ENCODE measurements around the gene PLA2G4A. TPM values are rescaled to one million over a fixed set of nuclear protein-coding genes. Genes with fewer than 3 reads are reported as not detected.

The PLA2G4A gene
- total RNA-seq, 2 experiments from 2014 or later = 0.13 to 0.20 TPM

GRCh38 chr1:186841599-186841998 is 12.8 kb downstream of the PLA2G4A start:
- no peak overlapping the region for H3K27ac Mint-ChIP-seq
- H3K4me3 Mint-ChIP-seq = no peak overlapping the region
- POLR2A ChIA-PET = no interaction called here
- H3K27me3 Mint-ChIP-seq = no peaks in the 10 kb centered on the region
- CTCF ChIA-PET = interaction anchor here (0.7 kb wide), 1 partner anchor 290 kb away, joined by 3 read pairs; no protein-coding TSS in a partner anchor
- no peaks in the 10 kb centered on the region for H3K4me1 Mint-ChIP-seq
- H3K9me3 Mint-ChIP-seq = no peaks in the 10 kb centered on the region
- no peak for DNase-seq
- no peaks in the 10 kb centered on the region for H3K36me3 Mint-ChIP-seq (ENCODE audit: low read depth)

DNA sequence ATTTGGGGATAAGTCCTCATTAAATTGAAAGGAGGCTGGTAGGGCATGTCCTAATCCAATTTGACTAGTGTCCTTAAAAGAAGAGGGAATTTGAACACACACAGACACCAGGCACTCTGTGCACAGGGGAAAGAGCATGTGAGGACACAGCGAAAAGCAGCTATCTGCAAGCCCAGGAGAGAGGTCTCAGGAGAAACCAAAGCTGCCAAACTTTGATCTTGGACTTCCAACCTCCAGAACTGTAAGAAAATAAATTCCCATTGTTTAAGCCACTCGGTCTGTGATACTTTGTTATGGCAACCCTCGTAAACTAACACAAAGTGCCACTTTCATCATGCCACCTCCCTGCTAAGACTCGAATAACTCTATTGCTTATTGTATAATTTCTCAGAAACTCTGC is 13.8 kb downstream of the PLA2G4A start:
- no peaks in the 10 kb centered on the region for H3K36me3 Mint-ChIP-seq (ENCODE audit: low read depth)
- H3K9me3 Mint-ChIP-seq = no peaks in the 10 kb centered on the region
- H3K4me1 Mint-ChIP-seq = no peaks in the 10 kb centered on the region
- CTCF ChIA-PET = no interaction called here
- H3K27me3 Mint-ChIP-seq = no peaks in the 10 kb centered on the region
- no peak for DNase-seq
- POLR2A ChIA-PET = no interaction called here
- no peak overlapping the region for H3K4me3 Mint-ChIP-seq
- no peak overlapping the region for H3K27ac Mint-ChIP-seq

GRCh38 chr1:186843226-186843625 is 14.5 kb downstream of the PLA2G4A start:
- POLR2A ChIA-PET = no interaction called here
- no peak overlapping the region for H3K4me3 Mint-ChIP-seq
- H3K9me3 Mint-ChIP-seq = no peaks in the 10 kb centered on the region
- H3K27me3 Mint-ChIP-seq = no peaks in the 10 kb centered on the region
- DNase-seq = no peak
- H3K36me3 Mint-ChIP-seq (ENCODE audit: low read depth) = no peaks in the 10 kb centered on the region
- CTCF ChIA-PET = no interaction called here
- no peak overlapping the region for H3K27ac Mint-ChIP-seq
- H3K4me1 Mint-ChIP-seq = no peaks in the 10 kb centered on the region

DNA sequence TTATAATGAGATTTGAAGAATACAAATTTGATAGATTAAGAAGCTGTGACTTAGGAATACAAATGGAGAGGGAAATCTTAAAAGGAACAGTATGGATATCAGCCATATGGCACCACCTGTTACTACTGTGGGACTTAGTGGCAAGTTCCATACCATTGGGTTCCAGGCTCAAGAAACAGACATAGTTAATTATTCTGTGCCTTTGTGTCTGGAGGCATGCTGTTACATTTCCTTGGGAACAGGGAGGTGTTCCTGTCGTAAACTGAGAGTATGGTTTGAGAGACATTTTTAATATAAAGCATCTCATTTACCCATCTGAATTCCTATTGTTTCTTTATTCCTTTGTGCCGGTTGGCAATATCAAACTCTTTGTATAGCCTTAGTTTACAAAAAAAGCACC is 15.2 kb downstream of the PLA2G4A start:
- H3K4me3 Mint-ChIP-seq = no peak overlapping the region
- POLR2A ChIA-PET = no interaction called here

DNA sequence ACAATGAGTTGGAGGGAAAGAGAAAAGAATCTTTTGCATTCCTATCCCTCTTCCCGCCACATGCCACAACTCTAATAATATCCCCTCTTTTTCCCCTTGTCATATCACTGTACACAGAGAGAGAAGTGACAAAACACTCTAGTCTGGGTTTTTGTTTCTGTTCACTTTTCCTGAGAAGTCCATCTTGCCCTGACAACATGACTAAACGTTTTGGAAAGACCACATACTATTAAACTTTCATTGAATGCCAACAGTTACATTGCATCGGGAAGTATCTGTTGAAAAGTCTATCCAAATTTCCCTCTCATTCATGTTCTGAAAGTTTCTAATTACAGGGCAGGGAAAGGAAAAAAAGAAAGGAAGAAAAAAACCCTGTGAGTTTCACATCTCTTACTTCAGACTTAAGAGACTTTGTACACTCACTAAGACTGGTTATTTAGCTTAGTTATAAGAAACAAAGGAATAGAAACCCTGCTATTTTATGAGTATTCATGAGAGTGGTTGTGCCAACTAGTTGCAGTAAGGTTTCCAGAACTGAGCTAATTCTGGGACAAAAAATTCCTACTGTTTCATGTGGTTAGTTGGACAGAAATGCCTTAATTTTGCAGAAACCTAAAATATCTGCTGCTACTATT is 16.9 kb downstream of the PLA2G4A start:
- no peaks in the 10 kb centered on the region for H3K27me3 Mint-ChIP-seq
- POLR2A ChIA-PET = no interaction called here
- CTCF ChIA-PET = no interaction called here

More for the DNA sequence above, 15.2 kb downstream of the PLA2G4A start:
- Mint-ChIP-seq H3K9me3 (no peaks in the 10 kb centered on the region), H3K27me3 (no peaks in the 10 kb centered on the region), H3K4me1 (no peaks in the 10 kb centered on the region), H3K27ac (no peak overlapping the region), H3K36me3 (ENCODE audit: low read depth) (no peaks in the 10 kb centered on the region)
- CTCF ChIA-PET = no interaction called here
- DNase-seq = no peak

GRCh38 chr1:186848509-186849130 is 19.9 kb downstream of the PLA2G4A start:
- Mint-ChIP-seq H3K36me3 (ENCODE audit: low read depth) (no peaks in the 10 kb centered on the region), H3K27ac (no peak overlapping the region), H3K4me1 (no peaks in the 10 kb centered on the region), H3K27me3 (no peaks in the 10 kb centered on the region), H3K9me3 (no peaks in the 10 kb centered on the region), H3K4me3 (no peak overlapping the region)
- CTCF ChIA-PET = no interaction called here
- no peak for DNase-seq
- POLR2A ChIA-PET = no interaction called here

More for the DNA sequence above, 16.9 kb downstream of the PLA2G4A start:
- no peaks in the 10 kb centered on the region for H3K9me3 Mint-ChIP-seq
- H3K4me3 Mint-ChIP-seq = no peak overlapping the region
- DNase-seq = no peak
- H3K36me3 Mint-ChIP-seq (ENCODE audit: low read depth) = no peaks in the 10 kb centered on the region
- H3K27ac Mint-ChIP-seq = no peak overlapping the region
- H3K4me1 Mint-ChIP-seq = no peaks in the 10 kb centered on the region

DNA sequence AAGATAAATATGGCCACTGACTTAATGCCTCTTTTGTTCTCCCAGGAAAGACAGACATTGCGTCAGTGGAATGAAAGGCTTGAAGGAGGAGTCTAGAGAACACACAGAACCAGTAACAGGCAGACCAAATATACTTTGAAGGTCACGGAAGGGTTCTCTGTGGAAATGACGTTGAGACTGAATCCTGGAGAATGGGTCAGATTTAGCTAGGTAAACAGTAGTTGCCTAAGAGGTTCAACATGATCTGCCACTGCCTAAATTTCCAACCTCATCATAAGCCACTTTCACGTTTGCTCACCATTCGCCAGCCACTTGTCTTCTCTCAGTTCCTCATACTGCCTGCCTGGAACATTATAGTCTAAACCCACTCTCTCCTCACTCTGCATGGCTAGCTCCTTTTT is 20.5 kb downstream of the PLA2G4A start:
- no peak for DNase-seq
- Mint-ChIP-seq H3K27me3 (no peaks in the 10 kb centered on the region), H3K4me1 (no peaks in the 10 kb centered on the region), H3K4me3 (no peak overlapping the region), H3K36me3 (ENCODE audit: low read depth) (no peaks in the 10 kb centered on the region), H3K9me3 (no peaks in the 10 kb centered on the region), H3K27ac (no peak overlapping the region)
- ChIA-PET POLR2A (no interaction called here), CTCF (no interaction called here)

DNA sequence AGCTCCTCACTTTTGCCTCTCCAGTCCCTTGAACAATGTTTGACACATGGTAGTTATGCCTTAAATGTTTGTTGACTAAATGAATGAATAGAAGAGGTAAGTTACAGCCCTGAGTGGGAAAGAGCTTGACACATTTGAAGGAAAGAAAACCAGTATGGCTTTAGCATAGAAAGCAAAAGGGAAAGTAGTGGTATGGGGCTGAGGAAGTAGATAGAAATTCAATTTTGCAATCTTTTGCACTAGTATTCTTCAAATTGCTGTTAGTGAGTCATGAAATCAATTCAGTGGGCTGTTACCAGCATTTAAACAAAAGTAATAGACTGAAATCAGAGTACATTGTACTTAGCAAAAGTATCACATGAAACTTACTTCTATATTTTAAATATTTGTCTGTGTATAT is 21.1 kb downstream of the PLA2G4A start:
- no peak overlapping the region for H3K27ac Mint-ChIP-seq
- no peak overlapping the region for H3K4me3 Mint-ChIP-seq
- no peaks in the 10 kb centered on the region for H3K27me3 Mint-ChIP-seq
- no peaks in the 10 kb centered on the region for H3K9me3 Mint-ChIP-seq
- no peak for DNase-seq
- POLR2A ChIA-PET = no interaction called here
- H3K4me1 Mint-ChIP-seq = no peaks in the 10 kb centered on the region
- CTCF ChIA-PET = no interaction called here
- no peaks in the 10 kb centered on the region for H3K36me3 Mint-ChIP-seq (ENCODE audit: low read depth)

- POLR2A ChIA-PET = no interaction called here
- Mint-ChIP-seq H3K27ac (no peak overlapping the region), H3K27me3 (no peaks in the 10 kb centered on the region), H3K4me3 (no peak overlapping the region), H3K4me1 (no peaks in the 10 kb centered on the region), H3K36me3 (ENCODE audit: low read depth) (no peaks in the 10 kb centered on the region), H3K9me3 (no peaks in the 10 kb centered on the region)
- no peak for DNase-seq
- CTCF ChIA-PET = no interaction called here
Measured at GRCh38 chr1:186854102-186854501, 25.4 kb downstream of the PLA2G4A start.

GRCh38 chr1:186858923-186859322 is 30.2 kb downstream of the PLA2G4A start:
- no peaks in the 10 kb centered on the region for H3K36me3 Mint-ChIP-seq (ENCODE audit: low read depth)
- POLR2A ChIA-PET = no interaction called here

GRCh38 chr1:186859995-186860394 is 31.2 kb downstream of the PLA2G4A start:
- Mint-ChIP-seq H3K9me3 (no peaks in the 10 kb centered on the region), H3K4me3 (no peak overlapping the region)

More at GRCh38 chr1:186858923-186859322, 30.2 kb downstream of the PLA2G4A start:
- no peaks in the 10 kb centered on the region for H3K9me3 Mint-ChIP-seq
- no peak for DNase-seq
- no peaks in the 10 kb centered on the region for H3K4me1 Mint-ChIP-seq
- no peak overlapping the region for H3K4me3 Mint-ChIP-seq
- H3K27ac Mint-ChIP-seq = no peak overlapping the region
- CTCF ChIA-PET = no interaction called here
- H3K27me3 Mint-ChIP-seq = no peaks in the 10 kb centered on the region

GRCh38 chr1:186864296-186864695 is 35.5 kb downstream of the PLA2G4A start:
- Mint-ChIP-seq H3K36me3 (ENCODE audit: low read depth) (no peaks in the 10 kb centered on the region), H3K4me1 (peaks cover 3% of the 10 kb centered on the region), H3K27ac (no peak overlapping the region), H3K4me3 (no peak overlapping the region), H3K27me3 (no peaks in the 10 kb centered on the region), H3K9me3 (no peaks in the 10 kb centered on the region)
- ChIA-PET POLR2A (no interaction called here), CTCF (no interaction called here)
- DNase-seq = no peak

More at GRCh38 chr1:186859995-186860394, 31.2 kb downstream of the PLA2G4A start:
- H3K4me1 Mint-ChIP-seq = no peaks in the 10 kb centered on the region
- no peaks in the 10 kb centered on the region for H3K27me3 Mint-ChIP-seq
- H3K27ac Mint-ChIP-seq = no peak overlapping the region
- ChIA-PET CTCF (no interaction called here), POLR2A (no interaction called here)
- DNase-seq = no peak
- H3K36me3 Mint-ChIP-seq (ENCODE audit: low read depth) = no peaks in the 10 kb centered on the region

GRCh38 chr1:186865253-186865652 is 36.5 kb downstream of the PLA2G4A start:
- CTCF ChIA-PET = no interaction called here
- POLR2A ChIA-PET = no interaction called here
- Mint-ChIP-seq H3K4me3 (no peak overlapping the region), H3K36me3 (ENCODE audit: low read depth) (no peaks in the 10 kb centered on the region), H3K4me1 (peaks cover 3% of the 10 kb centered on the region), H3K27ac (no peak overlapping the region), H3K9me3 (no peaks in the 10 kb centered on the region), H3K27me3 (no peaks in the 10 kb centered on the region)
- DNase-seq = no peak

- H3K36me3 Mint-ChIP-seq (ENCODE audit: low read depth) = no peaks in the 10 kb centered on the region
- POLR2A ChIA-PET = no interaction called here
- no peak for DNase-seq
- H3K9me3 Mint-ChIP-seq = no peaks in the 10 kb centered on the region
- H3K4me3 Mint-ChIP-seq = no peak overlapping the region
- CTCF ChIA-PET = no interaction called here
- H3K27ac Mint-ChIP-seq = no peak overlapping the region
- no peaks in the 10 kb centered on the region for H3K27me3 Mint-ChIP-seq
- peaks cover 3% of the 10 kb centered on the region for H3K4me1 Mint-ChIP-seq
Measured at GRCh38 chr1:186865857-186866256, 37.1 kb downstream of the PLA2G4A start.
